Type B pancreatic cell (in vitro differentiated cells): ENCODE data around the gene PDE5A. TPM values are rescaled to one million over a fixed set of nuclear protein-coding genes. Genes with fewer than 3 reads are reported as not detected.

Source experiments
- DNase-seq: peaks from one replicate; pipeline ENCODE4 v3.0.0; 2021; ENCODE audit warnings: mixed read lengths; ENCODE audit not compliant: unreplicated experiment; ENCODE audit errors: extremely low spot score
- H3K27ac Mint-ChIP-seq: 2 replicates; pipeline ENCODE4 v1.8.0; 2021; ENCODE audit warnings: mild to moderate bottlenecking, mixed read lengths
- H3K27me3 Mint-ChIP-seq: 2 replicates; pipeline ENCODE4 v1.8.0; 2021; ENCODE audit warnings: mixed read lengths
- H3K36me3 Mint-ChIP-seq: 2 replicates; pipeline ENCODE4 v1.8.0; 2021; ENCODE audit warnings: mixed read lengths
- H3K4me1 Mint-ChIP-seq: one replicate; pipeline ENCODE4 v1.8.0; 2021; ENCODE audit warnings: mixed read lengths; ENCODE audit not compliant: unreplicated experiment
- H3K4me3 Mint-ChIP-seq: 2 replicates; pipeline ENCODE4 v1.8.0; 2021; ENCODE audit warnings: mild to moderate bottlenecking, mixed read lengths
- H3K9me3 Mint-ChIP-seq: 2 replicates; pipeline ENCODE4 v1.8.0; 2021; ENCODE audit warnings: mixed read lengths
- total RNA-seq: library from RNA; stranded (reverse); gene quantifications from 2 replicates; pipeline ENCODE4 v1.2.1, GENCODE V29; 2021; ENCODE audit warnings: low replicate concordance
- TF ChIP-seq, protein P1 (sequence below): fragments of 200-600 bp; sonication (generic); conservative IDR thresholded peaks from 2 replicates; pipeline ENCODE4 v1.5.0; 2021; ENCODE audit warnings: antibody characterized with exemption, mild to moderate bottlenecking

PDE5A gene
- total RNA-seq, 1 donor from 2014 or later: 77.4 TPM

DNA sequence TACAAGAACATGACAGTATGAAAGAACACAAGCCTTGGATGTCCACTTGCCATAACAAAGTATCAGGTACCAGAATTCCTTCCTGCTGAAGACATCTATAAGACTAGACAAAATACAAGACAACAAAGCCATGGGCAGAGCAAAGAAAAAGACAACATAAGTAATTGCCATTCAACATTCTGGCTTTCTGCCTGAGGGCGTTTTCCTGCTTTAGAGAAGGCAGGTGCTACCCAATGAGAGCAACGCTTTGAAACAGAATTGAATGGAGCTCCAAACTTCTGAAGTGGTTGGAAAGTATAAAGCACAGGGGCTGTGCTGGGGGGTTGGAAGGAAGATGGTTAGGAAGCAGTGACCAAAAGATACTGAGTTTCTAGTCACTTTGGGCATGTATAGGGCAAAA lies 30.1 kb downstream of the PDE5A start:
- TF ChIP-seq, protein P1, sequence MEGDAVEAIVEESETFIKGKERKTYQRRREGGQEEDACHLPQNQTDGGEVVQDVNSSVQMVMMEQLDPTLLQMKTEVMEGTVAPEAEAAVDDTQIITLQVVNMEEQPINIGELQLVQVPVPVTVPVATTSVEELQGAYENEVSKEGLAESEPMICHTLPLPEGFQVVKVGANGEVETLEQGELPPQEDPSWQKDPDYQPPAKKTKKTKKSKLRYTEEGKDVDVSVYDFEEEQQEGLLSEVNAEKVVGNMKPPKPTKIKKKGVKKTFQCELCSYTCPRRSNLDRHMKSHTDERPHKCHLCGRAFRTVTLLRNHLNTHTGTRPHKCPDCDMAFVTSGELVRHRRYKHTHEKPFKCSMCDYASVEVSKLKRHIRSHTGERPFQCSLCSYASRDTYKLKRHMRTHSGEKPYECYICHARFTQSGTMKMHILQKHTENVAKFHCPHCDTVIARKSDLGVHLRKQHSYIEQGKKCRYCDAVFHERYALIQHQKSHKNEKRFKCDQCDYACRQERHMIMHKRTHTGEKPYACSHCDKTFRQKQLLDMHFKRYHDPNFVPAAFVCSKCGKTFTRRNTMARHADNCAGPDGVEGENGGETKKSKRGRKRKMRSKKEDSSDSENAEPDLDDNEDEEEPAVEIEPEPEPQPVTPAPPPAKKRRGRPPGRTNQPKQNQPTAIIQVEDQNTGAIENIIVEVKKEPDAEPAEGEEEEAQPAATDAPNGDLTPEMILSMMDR: no peak
- H3K27me3 Mint-ChIP-seq: no peaks in the 10 kb centered on the region
- H3K9me3 Mint-ChIP-seq: peaks cover 17% of the 10 kb centered on the region
- H3K4me3 Mint-ChIP-seq: no peak overlapping the region
- no peak overlapping the region for H3K27ac Mint-ChIP-seq
- DNase-seq: no peak
- H3K4me1 Mint-ChIP-seq: peaks cover 5% of the 10 kb centered on the region
- H3K36me3 Mint-ChIP-seq: peaks cover 44% of the 10 kb centered on the region

DNA sequence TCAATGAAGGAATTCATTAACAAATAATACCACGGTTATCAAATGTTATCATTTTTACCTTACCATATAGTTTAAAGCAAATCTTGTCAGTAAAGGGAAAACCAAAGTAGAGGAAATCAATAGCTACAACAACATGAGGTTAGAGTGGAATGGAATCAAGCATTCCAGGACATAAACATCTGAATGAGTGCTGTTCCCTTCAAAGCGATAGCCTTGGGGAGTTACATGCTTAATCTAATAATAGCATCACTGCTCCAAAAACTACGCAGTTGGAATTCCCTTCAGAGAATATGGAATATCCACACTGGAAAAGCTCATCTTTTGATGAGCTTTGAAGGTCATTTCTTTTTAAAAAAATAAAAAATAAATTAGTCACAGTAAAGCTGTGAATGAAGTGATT lies 31.2 kb downstream of the PDE5A start:
- TF ChIP-seq, protein P1: no peak
- no peak overlapping the region for H3K4me3 Mint-ChIP-seq
- H3K27ac Mint-ChIP-seq: no peak overlapping the region
- peaks cover 5% of the 10 kb centered on the region for H3K4me1 Mint-ChIP-seq
- no peaks in the 10 kb centered on the region for H3K27me3 Mint-ChIP-seq
- H3K9me3 Mint-ChIP-seq: peaks cover 17% of the 10 kb centered on the region
- DNase-seq: no peak
- H3K36me3 Mint-ChIP-seq: peaks cover 55% of the 10 kb centered on the region

DNA sequence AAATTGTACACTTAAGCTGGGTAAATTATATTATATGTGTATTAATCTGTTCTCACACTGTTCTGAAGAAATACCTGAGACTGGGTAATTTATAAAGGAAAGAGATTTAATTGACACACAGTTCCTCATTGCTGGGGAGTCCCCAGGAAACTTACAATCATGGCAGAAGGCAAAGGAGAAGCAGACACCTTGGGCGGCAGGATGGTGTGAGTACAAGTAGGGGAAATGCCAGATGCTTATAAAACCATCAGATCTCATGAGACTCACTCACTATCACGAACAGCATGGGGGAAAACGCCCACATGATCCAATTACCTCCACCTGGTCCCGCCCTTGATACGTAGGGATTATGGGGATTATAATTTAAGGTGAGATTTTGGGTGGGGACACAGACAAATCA lies 34.9 kb downstream of the PDE5A start:
- no peak for DNase-seq
- Mint-ChIP-seq H3K27me3 (no peaks in the 10 kb centered on the region), H3K9me3 (peaks cover 6% of the 10 kb centered on the region), H3K4me1 (peaks cover 9% of the 10 kb centered on the region), H3K36me3 (peaks cover 39% of the 10 kb centered on the region), H3K4me3 (no peak overlapping the region), H3K27ac (no peak overlapping the region)
- TF ChIP-seq, protein P1: no peak

DNA sequence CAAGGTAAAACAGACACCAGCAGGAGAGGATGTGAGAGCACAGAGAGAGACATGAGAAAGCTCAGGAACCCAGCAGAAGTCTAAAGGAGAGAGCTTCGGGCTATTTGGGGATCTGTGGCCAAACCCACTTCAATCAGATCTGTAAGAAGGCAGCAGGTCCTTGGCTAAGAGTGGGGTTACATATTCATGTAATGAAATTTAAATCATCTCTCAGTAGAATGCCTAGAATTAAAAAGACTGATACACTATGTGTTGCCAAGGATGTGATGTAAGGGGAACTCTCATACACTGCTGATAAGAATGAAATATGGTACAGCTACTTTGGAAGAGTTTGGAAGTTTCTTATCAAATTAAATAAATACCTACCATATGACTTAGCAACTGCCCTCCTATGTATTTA lies 35.8 kb downstream of the PDE5A start:
- H3K36me3 Mint-ChIP-seq: peaks cover 33% of the 10 kb centered on the region
- H3K27ac Mint-ChIP-seq: no peak overlapping the region
- no peaks in the 10 kb centered on the region for H3K9me3 Mint-ChIP-seq
- no peak overlapping the region for H3K4me3 Mint-ChIP-seq
- TF ChIP-seq, protein P1: no peak
- H3K27me3 Mint-ChIP-seq: no peaks in the 10 kb centered on the region
- no peak for DNase-seq
- peaks cover 5% of the 10 kb centered on the region for H3K4me1 Mint-ChIP-seq

DNA sequence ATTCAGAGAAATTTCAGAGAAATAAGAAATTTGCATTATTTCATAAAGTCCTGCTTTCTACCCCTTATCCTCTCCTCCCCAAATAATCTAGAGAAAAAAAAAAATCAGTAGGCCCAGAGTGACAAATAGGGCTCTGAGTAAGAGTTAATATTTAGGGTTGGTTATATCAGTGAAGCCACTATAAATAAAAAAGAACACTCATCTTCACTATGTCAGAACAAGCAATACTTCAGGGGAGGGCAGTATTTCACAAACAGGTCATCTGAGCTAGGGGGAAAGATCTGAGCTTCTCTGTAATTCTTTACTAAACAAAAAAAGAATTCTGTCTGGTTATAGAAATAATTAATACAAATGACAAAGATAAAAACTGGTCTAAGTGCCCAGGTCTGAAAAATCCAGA lies 39.4 kb downstream of the PDE5A start:
- no peak overlapping the region for H3K4me3 Mint-ChIP-seq
- no peaks in the 10 kb centered on the region for H3K9me3 Mint-ChIP-seq
- peaks cover 23% of the 10 kb centered on the region for H3K36me3 Mint-ChIP-seq
- DNase-seq: no peak
- no peaks in the 10 kb centered on the region for H3K27me3 Mint-ChIP-seq
- TF ChIP-seq, protein P1: no peak
- no peak overlapping the region for H3K27ac Mint-ChIP-seq
- H3K4me1 Mint-ChIP-seq: peaks cover 5% of the 10 kb centered on the region

DNA sequence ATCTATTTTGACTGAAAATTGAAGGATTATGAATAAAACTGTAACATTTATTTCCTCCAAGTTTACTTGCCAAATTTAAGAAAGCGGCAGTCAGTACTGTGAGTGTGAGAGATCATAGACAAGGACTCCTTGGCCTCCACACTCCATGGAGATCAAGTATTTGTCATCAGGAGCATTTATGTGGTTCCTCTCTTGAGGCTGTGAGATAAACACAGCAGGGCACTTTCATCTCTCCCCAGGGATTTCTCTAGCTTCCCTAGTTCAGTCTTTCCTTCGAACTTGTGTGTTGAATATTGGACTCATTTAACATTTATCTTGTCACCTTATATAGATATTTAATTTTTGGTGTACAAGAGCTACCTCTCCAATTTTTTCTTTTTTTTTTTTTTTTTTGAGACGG lies 40.8 kb downstream of the PDE5A start:
- H3K36me3 Mint-ChIP-seq: peaks cover 21% of the 10 kb centered on the region
- TF ChIP-seq, protein P1: no peak

More for the DNA sequence above, 40.8 kb downstream of the PDE5A start:
- no peaks in the 10 kb centered on the region for H3K27me3 Mint-ChIP-seq
- no peak overlapping the region for H3K27ac Mint-ChIP-seq
- no peaks in the 10 kb centered on the region for H3K9me3 Mint-ChIP-seq
- H3K4me3 Mint-ChIP-seq: no peak overlapping the region
- peaks cover 5% of the 10 kb centered on the region for H3K4me1 Mint-ChIP-seq
- DNase-seq: no peak
